K562 (cell line): ENCODE measurements around the gene TM2D3. TPM values are rescaled to one million over a fixed set of nuclear protein-coding genes. Genes with fewer than 3 reads are reported as not detected.
A peak's percentile ranks its signal among the peaks of the same experiment; 100 is the strongest.

ENCODE experiments used
- ARID1B ChIP-seq: fragments of 450-650 bp; IDR thresholded peaks from 2 replicates; pipeline ENCODE4 v1.6.1; 2016; ENCODE audit warnings: antibody characterized with exemption, mild to moderate bottlenecking, inconsistent platforms
- C11orf30 ChIP-seq: fragments of 450-650 bp; IDR thresholded peaks from 2 replicates; pipeline ENCODE4 v1.6.1; 2016; ENCODE audit warnings: low read depth, mild to moderate bottlenecking
- FOXJ2 ChIP-seq: fragments of 200-800 bp; sonication (Bioruptor generic); IDR thresholded peaks from 2 replicates; pipeline ENCODE4 v1.6.1; 2016; ENCODE audit warnings: missing genetic modification characterization, missing compliant biosample characterization
- FOXK2 ChIP-seq, 2 experiments: fragments of 450-650 bp; IDR thresholded peaks in 1 of 2; conservative IDR thresholded peaks in 1 of 2; 2 replicates each; pipeline ENCODE4 v1.6.1; 2016; ENCODE audit warnings: low read depth in 2 of 2, mild to moderate bottlenecking in 1 of 2
- HDAC2 ChIP-seq: fragments of 450-650 bp; IDR thresholded peaks from 2 replicates; pipeline ENCODE4 v1.6.1; 2016; ENCODE audit warnings: mild to moderate bottlenecking
- MCM2 ChIP-seq: fragments of 450-650 bp; IDR thresholded peaks from 2 replicates; pipeline ENCODE4 v1.6.1; 2017; ENCODE audit warnings: low read depth, mild to moderate bottlenecking
- MIER1 ChIP-seq: fragments of 450-650 bp; IDR thresholded peaks from 2 replicates; pipeline ENCODE4 v1.6.1; 2016; ENCODE audit warnings: antibody characterized with exemption, mild to moderate bottlenecking, low read depth
- NFE2 ChIP-seq: IDR thresholded peaks from 2 replicates; pipeline ENCODE4 v1.6.1; 2014; ENCODE audit warnings: antibody characterized with exemption, low read depth
- NFIC ChIP-seq: fragments of 450-650 bp; IDR thresholded peaks from 2 replicates; pipeline ENCODE4 v1.6.1; 2017; ENCODE audit warnings: mild to moderate bottlenecking, inconsistent platforms
- NRF1 ChIP-seq, 2 experiments: fragments of 450-650 bp; IDR thresholded peaks in 1 of 2; conservative IDR thresholded peaks in 1 of 2; 2 replicates each; pipeline ENCODE4 v1.6.1; 2014; ENCODE audit warnings: mild to moderate bottlenecking in 2 of 2
- ZNF12 ChIP-seq: sonication (generic); formaldehyde crosslinking; IDR thresholded peaks from 2 replicates; pipeline ENCODE4 v1.4.0; 2020; ENCODE audit warnings: mild to moderate bottlenecking, missing genetic modification reagents
- ZNF316 ChIP-seq: fragments of 450-650 bp; IDR thresholded peaks from 2 replicates; pipeline ENCODE4 v1.6.1; 2016
- ZNF384 ChIP-seq: IDR thresholded peaks from 2 replicates; pipeline ENCODE4 v1.6.1; 2012; ENCODE audit warnings: low read depth, low read length, improper control_type of control experiment
- polyA plus RNA-seq, 8 experiments: library from polyadenylated mRNA; depleted of rRNA in 4 of 8; stranded (reverse) in 5 of 8; unstranded in 3 of 8; fragments of >200 nt; fragmentation: Nextera tagmentation in 2 of 8; fragmentation: Illumina TruSeq in 1 of 8; extraction: Ambion mirVana in 2 of 8; extraction: Trizol in 1 of 8; gene quantifications; 2 replicates each; pipeline versions ENCODE4 v1.2.1 to v1.2.3, GENCODE V29; 2011 to 2014; ENCODE audit warnings: inconsistent platforms in 1 of 8, missing spikeins in 1 of 8
- total RNA-seq, 7 experiments: library from RNA; depleted of rRNA in 6 of 7; stranded (reverse); fragments of >200 nt in 6 of 7; fragmentation: Illumina TruSeq in 2 of 7; extraction: Trizol in 2 of 7; gene quantifications; 2 replicates each; pipeline versions ENCODE4 v1.2.1 to v1.2.3, GENCODE V29; 2011 to 2021; ENCODE audit warnings: low replicate concordance in 1 of 7
- TF ChIP-seq, protein P1 (sequence below): fragments of 450-650 bp; formaldehyde crosslinking; IDR thresholded peaks from 2 replicates; pipeline ENCODE4 v1.4.0; 2020; ENCODE audit warnings: mild to moderate bottlenecking

The TM2D3 gene
- total and polyA plus RNA-seq, 9 of the 15 experiments (the other 6 are each of a cell fraction or from before 2014, with no cell fraction given) = 16.5 to 67.9 (median 31.3) TPM

DNA sequence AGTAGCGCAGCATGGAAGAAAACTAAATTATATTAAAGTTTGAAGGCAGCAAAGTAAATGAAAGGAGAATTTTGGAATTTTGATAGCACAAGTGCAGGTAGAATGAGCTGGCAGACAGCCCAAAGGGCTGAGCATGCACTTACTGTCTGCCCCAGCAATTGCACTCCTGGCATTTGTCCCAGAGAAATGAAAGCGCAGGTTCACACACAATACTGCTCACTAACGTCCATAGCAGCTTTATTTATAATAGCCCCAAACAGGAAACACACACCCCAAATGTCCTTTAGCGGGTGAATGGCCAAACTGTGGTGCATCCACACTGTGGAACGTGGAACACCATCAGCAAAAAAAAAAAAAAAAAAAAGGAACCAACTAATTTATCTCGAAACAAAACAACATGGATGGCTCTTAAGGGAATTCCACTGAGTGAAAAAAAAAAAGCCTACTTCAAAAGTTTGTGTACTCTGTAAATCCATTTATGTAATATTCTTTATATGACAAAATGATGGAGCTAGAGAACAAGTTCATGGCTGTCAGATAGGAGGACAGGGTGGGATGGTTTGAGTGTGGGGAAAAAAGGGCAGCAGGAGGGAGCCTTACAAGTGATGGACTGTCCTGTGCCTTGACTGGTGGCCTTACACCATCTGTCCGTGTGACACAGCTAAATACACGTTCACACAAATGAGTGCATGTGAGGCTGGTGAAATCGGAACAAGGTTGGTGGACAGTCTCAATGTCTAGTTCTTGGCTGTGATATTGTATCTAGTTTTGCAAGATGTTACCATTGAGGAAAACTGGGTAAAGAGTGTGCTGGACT lies 6.0 kb upstream of the TM2D3 start (continued):
- TF ChIP-seq MIER1 (no peak), NFIC (peak; percentile 92), ZNF316 (peak; percentile 86), NRF1 (conservative IDR thresholded peaks at IDR 0.05 in 1 of 2, IDR thresholded peaks at IDR 0.05 in 1 of 2) (0 out of 4 replicates have a peak, but pooled peaks have one; percentile 15 to 29), ZNF384 (peak; percentile 62), FOXJ2 (tag) (peak; percentile 57; the same call in 1 of the 2 replicates), HDAC2 (no peak), ARID1B (peak; percentile 34; the same call in 1 of the 2 replicates), MCM2 (no peak), NFE2 (peak; percentile 71), FOXK2 (conservative IDR thresholded peaks at IDR 0.05 in 1 of 2, IDR thresholded peaks at IDR 0.05 in 1 of 2; ENCODE audit: low read depth in 2 of 2) (peak in 1 of 2 experiments; percentile 52; a peak in 1 of 4 replicates), C11orf30 (peak; percentile 89), ZNF12 (CRISPR knock-in tag) (no peak)
- TF ChIP-seq, protein P1, sequence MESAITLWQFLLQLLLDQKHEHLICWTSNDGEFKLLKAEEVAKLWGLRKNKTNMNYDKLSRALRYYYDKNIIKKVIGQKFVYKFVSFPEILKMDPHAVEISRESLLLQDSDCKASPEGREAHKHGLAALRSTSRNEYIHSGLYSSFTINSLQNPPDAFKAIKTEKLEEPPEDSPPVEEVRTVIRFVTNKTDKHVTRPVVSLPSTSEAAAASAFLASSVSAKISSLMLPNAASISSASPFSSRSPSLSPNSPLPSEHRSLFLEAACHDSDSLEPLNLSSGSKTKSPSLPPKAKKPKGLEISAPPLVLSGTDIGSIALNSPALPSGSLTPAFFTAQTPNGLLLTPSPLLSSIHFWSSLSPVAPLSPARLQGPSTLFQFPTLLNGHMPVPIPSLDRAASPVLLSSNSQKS (CRISPR knock-in tag) = no peak
